CD4-positive, alpha-beta T cell treated with Interferon gamma for 1 hour (primary cell): ENCODE results near the gene INSIG1.

ENCODE experiments used
- DNase-seq: peaks from one replicate; pipeline ENCODE4 v3.0.0-alpha.2; 2020

Gene INSIG1

DNA sequence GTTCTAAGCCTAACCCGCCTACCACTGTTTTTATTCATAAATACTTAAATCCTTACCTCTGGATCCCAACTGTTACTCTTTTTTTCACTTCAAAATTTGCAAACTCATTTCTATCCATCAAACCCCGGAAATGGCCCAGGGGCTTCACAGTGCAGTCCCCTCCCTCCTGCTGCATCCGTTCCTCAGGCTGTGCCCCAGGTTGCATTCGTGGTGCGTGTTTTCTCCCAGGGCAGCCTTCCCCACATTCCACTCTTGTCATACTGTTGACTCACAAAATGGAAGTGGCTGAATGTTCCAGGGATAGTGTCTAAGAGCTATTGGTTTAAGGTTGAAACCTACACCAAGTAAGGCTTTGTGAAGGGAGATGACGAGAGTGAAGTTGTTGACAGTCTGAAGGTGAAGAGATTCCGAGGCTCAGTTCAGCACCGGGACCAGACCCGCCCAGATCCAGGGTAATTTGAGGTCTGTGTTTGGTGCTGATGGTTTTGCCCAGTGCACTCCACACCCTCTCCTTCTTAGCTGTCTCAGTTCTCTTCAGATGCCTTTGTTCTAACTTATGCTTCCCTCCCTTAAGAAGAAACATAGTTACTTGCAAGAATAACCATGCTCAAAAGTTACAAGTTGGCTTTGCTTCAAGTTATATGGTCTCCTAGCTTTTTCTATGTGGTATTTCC lies 7.7 kb downstream of the INSIG1 start:
- no peak for DNase-seq

DNA sequence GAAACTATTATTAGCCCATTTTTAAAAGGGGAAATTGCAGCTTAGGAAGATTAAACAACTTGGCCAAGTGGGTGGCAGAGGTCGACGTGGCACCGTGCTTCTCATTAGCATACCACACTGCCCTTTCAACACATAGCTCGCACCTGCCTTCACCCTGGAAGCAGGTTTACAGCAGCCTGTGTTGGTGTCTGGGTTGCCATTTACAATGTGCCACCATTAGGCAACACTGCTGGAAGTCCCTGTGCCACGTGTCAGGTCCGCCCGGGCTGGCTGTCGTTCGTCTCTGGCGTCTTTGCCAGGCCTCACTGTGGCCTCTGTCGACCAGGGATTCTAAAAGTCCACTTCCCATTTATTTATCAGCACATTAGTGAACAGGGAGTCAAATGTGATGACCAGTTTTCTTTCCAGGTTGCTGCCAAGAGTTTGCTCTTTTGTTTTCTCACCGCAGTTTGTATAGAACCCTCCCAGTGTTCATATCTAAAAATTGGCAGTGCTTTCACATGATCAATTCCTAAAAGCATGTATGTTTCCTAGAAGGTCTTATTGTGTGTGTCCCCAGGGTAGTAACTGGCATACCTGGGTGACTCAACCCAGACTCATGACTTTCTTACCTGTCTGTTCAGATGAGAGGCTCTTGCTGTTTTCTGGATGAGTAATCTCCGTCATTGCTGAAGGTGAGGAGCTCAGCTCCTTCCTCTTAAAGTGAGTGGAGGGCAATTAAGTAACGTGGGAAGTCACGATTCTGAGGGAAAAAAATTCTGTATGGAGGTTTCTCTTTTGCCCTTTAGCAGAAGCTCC lies 9.2 kb downstream of the INSIG1 start:
- no peak for DNase-seq

DNA sequence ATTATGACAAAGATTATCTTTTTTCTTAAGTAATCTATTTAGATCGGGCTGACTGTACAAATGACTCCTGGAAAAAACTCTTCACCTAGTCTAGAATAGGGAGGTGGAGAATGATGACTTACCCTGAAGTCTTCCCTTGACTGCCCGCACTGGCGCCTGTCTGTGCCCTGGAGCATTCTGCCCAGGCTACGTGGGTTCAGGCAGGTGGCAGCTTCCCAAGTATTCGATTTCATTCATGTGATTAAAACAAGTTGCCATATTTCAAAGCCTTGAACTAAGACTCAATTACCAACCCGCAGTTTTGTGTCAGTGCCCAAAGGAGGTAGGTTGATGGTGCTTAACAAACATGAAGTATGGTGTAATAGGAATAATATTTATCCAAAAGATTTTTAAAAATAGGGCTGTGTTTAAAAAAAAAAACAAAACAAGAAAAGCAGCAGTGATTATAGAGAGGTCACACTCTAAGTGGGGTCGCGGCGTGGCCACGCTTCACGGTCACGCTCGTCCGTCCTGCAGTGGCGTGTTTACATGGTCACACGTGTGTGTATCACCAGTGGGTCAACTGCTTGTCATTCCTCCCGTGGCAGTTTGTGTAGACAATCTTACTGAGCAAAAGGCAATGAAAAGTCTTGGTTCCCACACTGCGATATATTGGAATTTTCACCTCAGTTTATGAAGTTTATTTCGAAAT lies 10.8 kb downstream of the INSIG1 start:
- no peak for DNase-seq

DNA sequence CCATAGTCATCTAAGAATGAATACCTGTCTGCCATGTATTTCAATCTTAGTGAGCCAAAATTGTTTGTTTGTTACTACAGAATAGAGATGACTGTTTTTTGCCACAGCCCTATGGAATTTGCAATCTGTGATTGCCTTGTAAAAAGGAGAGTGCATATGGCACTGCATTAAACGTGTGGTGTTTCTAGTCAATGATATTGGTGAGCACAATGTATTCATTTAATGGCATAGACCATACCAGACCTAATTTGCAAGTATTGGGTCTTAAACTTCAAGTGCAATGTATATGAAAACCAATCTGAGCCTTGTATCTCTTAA lies 11.3 kb downstream of the INSIG1 start:
- no peak for DNase-seq

DNA sequence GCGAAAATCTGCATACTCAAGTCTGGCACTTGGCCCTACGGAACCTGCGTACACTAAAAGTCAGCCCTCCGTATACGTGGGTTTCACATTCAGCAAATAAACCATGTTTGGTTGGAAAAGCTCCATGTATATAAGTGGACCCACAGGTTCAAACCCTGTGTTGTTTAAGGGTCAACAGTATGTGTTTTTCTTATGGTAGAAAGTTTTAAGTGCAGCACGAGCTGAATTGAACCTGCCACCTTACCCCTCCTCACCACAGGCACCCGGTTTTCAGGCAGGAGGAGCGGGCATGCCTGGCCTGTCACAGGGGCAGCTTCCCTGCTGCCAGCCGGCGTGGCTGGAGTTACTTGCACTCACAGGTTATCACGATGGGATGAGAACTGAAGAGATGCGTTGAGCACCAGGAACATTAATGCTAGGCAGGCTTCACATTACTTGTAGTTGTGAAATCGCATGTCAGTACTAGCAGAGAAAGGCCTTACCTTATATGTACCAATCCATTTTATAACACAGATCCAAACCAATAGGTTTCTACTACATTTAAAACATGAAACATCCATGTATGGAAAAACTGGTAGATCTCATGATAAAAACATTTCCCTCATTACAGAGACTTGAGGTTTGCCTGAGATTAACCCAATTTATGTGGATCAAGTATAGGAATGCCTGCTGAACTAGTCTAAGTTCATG lies 12.9 kb downstream of the INSIG1 start:
- no peak for DNase-seq

DNA sequence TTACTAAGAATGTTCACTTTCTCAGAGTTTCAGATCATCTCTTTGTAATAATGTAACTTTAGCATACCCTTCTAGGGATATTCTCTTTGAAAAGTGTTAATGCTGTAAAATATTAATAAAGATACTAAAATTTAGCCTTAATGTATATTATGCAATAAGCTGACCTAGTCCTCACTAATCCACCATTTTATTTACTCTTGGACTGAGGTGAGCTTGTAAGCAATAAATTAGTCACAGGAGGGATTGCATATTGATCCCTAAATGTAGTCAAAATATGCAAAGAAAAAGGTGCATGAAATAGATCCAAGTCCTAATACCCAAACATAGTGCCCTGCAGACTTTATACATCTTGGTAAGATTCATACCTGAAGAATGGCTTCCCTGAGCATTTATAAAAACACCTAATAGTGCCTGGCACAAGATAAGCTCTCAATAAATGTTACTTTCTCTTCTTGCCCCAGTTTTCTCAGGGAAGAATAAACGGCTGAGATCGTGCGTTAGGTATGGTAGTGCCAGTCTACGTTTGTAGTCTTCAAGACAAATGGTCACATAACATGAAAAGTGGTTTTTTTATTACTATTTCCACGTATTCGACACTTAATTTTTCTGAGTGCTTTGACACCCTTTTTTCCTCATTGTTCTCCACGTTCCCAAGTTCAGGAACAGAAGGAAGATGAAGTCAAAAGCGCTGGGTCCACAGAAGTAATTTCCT lies 14.3 kb downstream of the INSIG1 start:
- no peak for DNase-seq

DNA sequence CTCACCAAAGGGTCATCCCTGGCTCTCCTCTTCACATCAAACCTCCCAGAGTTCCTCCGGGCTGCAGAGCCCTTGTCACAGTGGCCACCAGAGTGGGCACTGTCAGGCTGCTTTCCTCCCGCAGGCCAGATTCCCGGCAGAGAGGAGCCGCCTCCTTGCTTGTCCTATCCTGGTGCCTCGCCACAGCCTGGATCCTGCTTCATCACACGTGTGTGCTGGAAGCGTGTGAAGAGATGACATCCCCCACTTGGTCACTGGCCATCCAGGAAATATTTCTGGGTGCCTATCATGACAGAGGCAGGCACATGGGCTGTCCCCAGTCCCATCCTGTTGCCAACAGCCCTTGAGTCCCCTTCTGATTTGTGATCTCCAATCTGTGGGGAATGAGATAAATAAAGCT lies 15.0 kb downstream of the INSIG1 start:
- no peak for DNase-seq

DNA sequence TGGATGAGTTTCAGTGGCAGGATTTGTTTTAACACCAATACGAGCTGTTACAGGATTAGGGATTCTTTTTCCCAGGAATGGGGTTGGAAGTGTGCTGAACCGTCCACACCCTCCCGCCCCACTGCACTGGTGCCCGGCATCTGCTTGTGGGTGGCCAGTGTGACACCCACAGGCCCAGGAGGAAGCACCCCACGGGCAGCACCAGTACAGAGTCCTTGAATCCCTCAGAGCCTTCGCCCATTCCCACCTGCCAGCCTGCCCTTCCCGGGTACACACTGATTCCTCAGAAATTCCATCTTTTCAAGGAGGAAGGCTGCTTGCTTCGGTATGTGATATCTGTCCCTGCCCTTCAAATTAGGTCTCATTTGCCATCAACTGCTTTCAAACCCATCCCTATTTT lies 15.4 kb downstream of the INSIG1 start:
- DNase-seq = no peak

DNA sequence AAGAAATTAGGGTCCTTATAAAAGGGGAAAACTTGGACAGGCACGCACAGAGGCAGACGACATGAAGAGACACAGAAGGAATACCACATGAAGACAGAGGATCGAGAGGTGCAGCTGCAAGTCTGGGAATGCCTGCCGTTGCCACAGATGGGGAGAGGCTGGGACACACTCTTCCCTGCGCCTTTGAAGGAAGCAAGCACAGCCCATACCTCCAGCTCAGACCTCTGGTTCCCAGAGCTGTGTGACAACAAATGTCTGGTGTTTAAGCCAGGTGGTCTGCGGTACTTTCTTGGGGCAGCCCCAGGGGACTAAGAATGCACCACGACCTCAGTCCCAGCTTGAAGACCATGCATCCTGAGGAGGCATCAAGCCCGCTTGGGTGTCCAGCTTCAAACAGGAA lies 18.3 kb downstream of the INSIG1 start:
- DNase-seq = no peak

DNA sequence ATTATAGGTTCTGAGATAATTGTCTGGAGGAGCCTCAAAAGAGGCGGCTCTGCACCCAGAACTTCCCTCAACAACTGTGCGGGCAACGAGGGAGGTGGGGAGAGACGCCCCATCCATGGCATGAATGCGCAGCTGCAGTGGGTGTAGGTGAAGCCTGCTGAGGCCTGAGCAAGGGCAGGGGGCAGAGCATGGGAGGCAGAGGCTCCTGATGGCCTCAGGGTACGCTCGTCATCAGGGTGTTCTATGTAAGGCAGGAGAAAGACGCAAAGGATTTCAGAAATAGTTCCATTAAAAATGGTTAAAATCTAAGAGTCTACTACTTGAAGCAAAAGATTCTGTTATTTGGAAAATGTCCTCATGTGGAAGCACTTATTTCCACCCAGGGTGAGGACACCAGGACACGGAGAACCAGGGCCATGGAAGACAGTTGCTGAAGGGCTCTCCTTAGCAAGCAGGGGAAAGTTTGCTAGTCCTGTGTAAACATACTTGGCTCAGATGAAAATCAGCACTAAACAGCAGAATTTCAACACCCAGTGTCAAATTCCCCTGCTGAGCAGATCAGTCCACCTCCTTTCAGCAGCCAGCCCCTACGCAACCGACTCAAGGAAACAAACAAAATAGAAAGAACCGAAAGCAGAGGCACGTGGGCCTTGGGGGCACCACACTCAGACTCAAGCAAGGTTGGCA lies 18.9 kb downstream of the INSIG1 start:
- no peak for DNase-seq

DNA sequence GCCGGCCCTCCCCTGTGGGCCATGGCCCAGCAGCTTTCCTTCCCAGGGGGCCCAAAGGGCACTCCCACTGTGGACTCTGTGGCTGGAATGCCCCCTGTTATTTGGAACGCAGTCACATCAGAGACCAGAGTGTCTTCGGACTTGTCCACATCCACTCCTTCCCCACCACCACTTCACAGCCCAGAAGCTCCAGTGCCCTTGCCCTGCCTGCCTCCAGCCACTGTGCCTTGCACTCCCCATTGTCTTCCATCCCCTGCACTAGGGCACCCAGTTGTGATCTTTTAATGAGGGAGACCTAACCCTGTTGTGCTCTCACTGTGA lies 19.4 kb downstream of the INSIG1 start:
- no peak for DNase-seq

DNA sequence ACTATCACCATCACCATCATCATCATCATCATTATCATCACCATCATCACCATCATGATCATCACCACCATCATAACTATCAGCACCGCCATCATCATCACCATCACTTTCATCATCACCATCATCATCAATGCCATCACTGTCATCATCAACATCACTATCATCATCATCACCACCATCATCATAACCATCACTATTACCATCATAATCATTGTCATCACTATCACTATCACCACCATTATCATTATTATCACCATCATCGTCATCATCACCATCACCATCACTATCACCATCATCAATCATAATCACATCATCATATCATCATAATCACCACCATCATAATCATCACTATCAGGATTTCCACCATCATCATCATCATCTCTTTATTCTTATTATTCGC lies 20.6 kb downstream of the INSIG1 start:
- no peak for DNase-seq

DNA sequence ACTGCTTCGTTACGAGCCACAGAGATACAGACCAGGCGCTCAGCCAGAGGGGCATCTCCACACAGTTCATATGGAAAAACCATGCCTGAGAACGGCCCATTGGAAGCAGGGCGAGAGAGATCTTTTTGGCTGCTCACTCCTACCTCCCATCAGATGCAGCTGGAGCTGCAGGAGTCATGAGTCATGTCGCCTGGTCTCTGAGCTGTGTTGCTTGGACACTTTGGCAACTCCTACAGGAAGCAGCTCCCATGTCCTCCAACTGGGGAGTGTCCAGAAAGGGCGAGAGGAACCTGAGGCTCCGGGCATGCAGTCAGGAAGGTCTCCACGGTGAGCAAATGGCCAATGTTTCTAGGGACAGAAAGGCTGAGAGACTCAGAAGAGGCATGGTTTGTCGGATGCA lies 24.9 kb downstream of the INSIG1 start:
- DNase-seq = no peak

DNA sequence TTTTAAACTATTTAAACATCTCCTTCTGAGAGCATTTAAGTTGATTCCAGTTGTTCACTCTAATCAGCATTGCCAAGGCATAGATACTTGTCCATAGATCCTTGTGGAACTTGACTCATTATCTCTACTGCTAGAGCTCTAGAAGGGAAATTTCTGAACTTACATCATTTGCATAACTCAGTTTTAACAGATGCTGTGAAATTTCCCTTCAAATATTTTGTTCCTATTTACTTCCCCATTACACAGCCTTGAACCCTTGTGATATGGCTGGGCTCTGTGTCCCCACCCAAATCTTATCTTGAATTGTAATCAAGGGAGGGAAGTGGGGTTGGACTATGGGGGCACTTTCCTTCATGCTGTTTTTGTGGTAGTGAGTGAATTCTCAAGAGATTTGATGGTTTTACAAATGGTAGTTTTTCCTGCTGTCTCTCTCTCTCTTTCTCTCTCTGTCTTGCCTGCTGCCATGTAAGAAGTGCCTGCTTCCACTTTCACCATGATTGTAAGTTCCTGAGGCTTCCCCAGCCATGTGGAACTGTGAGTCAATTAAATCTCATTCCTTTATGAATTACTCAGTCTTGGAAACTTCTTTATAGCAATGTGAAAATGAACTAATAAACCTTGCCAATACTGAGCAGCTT lies 25.4 kb downstream of the INSIG1 start:
- no peak for DNase-seq

DNA sequence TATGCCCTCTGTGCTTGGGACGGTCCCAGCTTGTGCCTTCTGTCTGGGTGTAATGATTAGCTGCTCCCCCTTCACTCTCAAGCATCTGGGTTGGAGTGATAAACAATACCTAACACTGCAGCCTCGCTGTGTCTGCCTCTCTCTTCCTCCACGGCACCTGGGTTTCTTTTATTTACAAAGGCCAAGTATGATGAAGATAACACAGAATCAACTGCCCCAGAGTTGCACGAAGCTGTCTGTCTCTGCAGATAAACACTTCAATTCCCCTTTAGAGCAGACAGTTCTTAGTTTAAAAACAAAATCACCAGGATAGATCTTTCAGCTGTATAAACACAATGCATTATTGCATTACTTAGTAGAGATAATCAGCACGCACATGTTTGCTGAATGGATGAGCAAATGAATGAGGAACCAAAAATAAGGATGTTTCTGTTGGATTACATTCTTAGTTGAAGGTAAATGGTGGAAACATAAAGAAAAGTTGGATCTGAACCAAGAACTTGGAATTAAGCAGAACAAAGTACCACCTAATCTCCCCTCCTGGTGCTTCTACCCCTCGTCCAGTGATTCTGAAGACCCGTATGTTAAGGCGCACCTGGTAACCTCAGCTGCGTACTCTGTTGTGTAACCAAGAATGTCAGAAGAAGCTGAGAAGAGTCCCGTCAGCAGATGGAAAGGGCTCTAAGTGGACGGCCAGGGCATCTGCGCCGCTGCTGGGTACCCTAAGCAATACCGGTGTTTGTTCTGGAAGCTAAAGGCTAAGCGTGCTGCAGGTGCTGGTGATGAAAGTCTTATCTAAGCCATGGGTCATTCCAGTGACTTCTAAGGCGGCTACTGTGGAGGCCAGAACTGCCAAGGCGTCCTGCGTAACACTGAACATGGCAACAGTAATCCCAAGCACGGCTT lies 26.6 kb downstream of the INSIG1 start:
- no peak for DNase-seq

DNA sequence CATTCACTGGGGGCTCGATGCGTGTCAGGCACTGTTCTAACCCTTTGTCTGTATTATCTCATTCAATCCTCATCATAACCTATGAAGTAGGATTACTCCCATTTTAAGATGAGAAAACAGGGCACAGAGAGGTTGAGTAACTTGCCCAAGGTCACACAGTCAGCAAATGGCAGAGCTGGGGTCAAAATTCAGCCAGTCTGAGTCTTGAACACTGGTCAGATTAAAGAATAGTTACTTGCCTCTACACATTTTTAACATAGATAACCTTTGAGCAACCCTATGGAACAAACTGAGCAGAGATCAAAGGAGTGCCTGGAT lies 27.2 kb downstream of the INSIG1 start:
- no peak for DNase-seq

DNA sequence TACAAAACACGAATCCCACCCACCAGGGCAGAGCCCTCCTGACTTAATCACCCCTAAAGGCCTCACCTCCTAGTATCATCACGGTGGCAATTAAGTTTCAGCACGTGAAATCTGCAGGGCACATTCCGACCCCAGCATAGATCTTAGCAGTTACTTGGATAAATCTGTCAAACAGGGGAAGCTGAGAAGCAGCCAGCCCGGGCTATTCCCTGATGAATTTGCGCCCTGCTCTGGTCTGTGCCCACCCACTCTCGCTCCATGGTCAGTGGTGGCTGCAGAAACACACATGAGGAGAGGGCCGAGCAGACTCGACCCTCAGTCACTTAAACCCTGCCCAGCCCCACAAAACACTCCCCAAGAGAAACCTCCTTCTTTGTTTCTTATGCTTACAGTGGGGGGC lies 28.7 kb downstream of the INSIG1 start:
- no peak for DNase-seq

DNA sequence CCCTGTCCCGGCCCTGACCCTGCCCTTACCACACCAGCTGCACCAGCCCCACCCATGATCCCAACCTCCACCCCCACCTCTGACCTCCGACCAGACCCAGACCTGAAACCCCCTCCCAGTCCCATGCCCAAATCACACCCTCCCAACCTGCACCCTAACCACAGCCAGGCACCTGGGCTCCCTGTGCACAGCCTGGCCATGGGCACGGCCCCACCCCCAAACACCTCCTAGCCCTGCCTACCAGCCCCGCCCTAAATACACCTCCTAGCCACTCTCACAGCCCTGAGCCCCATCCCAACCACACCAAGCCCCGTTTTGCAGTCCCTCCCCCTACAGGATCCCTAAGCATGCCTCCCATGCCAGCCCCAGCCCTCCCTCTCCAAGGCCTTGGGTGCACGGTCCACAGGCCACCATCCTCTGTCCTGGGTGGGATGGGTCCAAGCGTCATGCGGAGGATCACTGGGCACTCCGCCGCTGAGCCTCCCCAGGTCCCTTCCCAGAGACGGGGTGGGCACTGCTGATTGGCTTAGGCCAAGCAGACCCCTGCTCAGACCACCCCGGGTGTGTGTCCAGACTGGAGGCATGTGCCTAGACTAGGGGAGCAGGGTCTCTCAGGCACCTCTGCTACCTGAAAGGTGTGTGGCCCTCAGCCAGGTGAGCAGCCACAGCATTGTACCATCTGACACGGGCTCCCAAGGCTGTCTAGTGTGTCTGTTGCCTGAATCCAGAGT lies 30.1 kb downstream of the INSIG1 start:
- DNase-seq = no peak

DNA sequence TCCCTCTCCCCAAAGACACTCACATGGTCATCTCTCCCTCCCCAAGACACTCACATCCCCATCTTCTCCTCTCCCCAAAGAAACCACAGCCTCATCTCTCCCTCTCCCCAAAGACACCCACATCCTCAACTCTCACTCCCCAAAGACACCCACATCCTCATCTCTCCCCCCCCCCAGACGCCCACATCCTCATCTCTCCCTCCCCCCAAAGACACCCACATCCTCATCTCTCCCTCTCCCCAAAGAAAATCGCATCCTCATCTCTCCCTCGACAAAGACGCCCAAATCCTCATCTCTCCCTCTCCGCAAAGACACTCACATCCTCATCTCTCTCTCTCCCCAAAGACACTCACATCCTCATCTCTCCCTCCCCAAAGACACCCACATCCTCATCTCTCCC lies 31.5 kb downstream of the INSIG1 start:
- no peak for DNase-seq

DNA sequence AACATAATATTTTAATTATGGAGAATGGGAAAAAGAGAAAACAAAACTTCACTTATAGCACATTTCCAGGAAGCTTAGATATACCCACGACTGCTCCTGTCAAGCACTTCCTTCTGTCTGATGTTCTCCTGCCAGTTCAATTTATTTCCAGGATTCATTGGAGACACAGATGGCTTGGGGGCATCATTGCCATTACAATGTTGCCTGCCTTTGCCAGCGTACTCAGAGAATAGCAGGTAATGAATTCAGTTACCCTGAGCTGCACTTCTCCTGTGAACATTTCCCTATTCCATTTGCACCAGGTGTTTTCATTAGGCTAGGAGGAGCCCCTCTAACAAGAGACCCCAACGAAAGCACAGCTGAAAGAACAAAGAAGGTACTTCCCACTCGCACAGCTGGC lies 33.7 kb downstream of the INSIG1 start:
- DNase-seq = no peak
